Upper lobe of left lung (tissue), 6 donors: ENCODE data around the gene LPGAT1. TPM values are rescaled to one million over a fixed set of nuclear protein-coding genes. Genes with fewer than 3 reads are reported as not detected.

Source experiments
- ATAC-seq, 2 donors: fragments of 200-7000 bp; cut with Tn5 transposase; one replicate each; pipeline ENCODE4 v1.9.1; 2022; ENCODE audit warnings: mild to moderate bottlenecking in 2 of 2, moderate library complexity in 2 of 2; ENCODE audit not compliant: low FRiP score in 2 of 2
- DNase-seq, 2 donors: peaks; one replicate each; pipeline ENCODE4 v3.0.0-alpha.2; 2019 to 2020
- H3K27ac ChIP-seq, 4 donors: fragments of 200-600 bp; sonication (generic); one replicate each; pipeline ENCODE4 v1.5.1; 2016 to 2019
- H3K27me3 ChIP-seq, 4 donors: fragments of 200-600 bp; sonication (generic); one replicate each; pipeline ENCODE4 v1.5.1; 2017 to 2019
- H3K36me3 ChIP-seq, 4 donors: fragments of 200-600 bp; sonication (generic); one replicate each; pipeline ENCODE4 v1.5.1; 2016 to 2019
- H3K4me1 ChIP-seq, 4 donors: fragments of 200-600 bp; sonication (generic); one replicate each; pipeline ENCODE4 v1.5.1; 2018 to 2019
- H3K4me3 ChIP-seq, 4 donors: fragments of 200-600 bp; sonication (generic); one replicate each; pipeline ENCODE4 v1.5.1; 2017 to 2019; ENCODE audit warnings: mild to moderate bottlenecking in 2 of 4, moderate library complexity in 1 of 4
- H3K9me3 ChIP-seq, 4 donors: fragments of 200-600 bp; sonication (generic); one replicate each; pipeline ENCODE4 v1.5.1; 2018 to 2019
- EP300 ChIP-seq, 4 donors: sonication (generic); formaldehyde crosslinking; IDR thresholded peaks; one replicate each; pipeline ENCODE4 v1.5.1; 2017; ENCODE audit warnings: antibody characterized with exemption in 4 of 4, control low read depth in 2 of 4
- POLR2A ChIP-seq, 4 donors: fragments of 450-650 bp; IDR thresholded peaks; one replicate each; pipeline ENCODE4 v1.5.1; 2016 to 2017; ENCODE audit warnings: antibody characterized with exemption in 4 of 4, mild to moderate bottlenecking in 2 of 4
- POLR2AphosphoS5 ChIP-seq, 2 donors: sonication (generic); formaldehyde crosslinking; IDR thresholded peaks; one replicate each; pipeline ENCODE4 v1.5.1; 2017; ENCODE audit warnings: antibody characterized with exemption in 2 of 2
- WGBS, 2 donors: methylation state at CpG; one replicate each; pipeline ENCODE4 v1.1.5; 2017 to 2018; 5-methylcytosine and 5-hydroxymethylcytosine counted together
- total RNA-seq, 6 donors: library from RNA; depleted of rRNA in 4 of 6; stranded (reverse); fragments of >200 nt in 4 of 6; gene quantifications; one replicate each; pipeline versions ENCODE4 v1.1.0 to v1.2.1, GENCODE V29; 2016 to 2021
- TF ChIP-seq, protein P1 (sequence below), 6 experiments: fragments of 450-650 bp in 4 of 6; fragments of 200-600 bp in 2 of 6; sonication (generic) in 2 of 6; IDR thresholded peaks; one replicate each; pipeline ENCODE4 v1.5.1; 2016 to 2019; ENCODE audit warnings: antibody characterized with exemption in 6 of 6
- donor health status: DM: no; HTN: no; CAD: no; lungs with moderate emphysema.
- donor health status: DM: no; HTN: yes; CAD: no; lungs with severe emphysema.

The LPGAT1 gene
- total RNA-seq, 6 donors from 2014 or later = 21.0 to 47.8 (median 33.1) TPM

- Histone ChIP-seq H3K9me3 (no peaks in the 10 kb centered on the region), H3K27me3 (no peaks in the 10 kb centered on the region), H3K4me3 (peak overlapping the region in 3 of 4 donors; percentile 84 to 95 (median 92)), H3K36me3 (peaks cover 0 to 5% (median 0%) of the 10 kb centered on the region in 4 donors), H3K4me1 (peaks cover 8 to 30% (median 25%) of the 10 kb centered on the region in 4 donors), H3K27ac (peak overlapping the region in 2 of 4 donors; percentile 92 to 99)
- WGBS, 2 donors = 85 to 89% methylated on average over 9 of the region's 9 CpGs
- no peak for DNase-seq
- TF ChIP-seq, protein P1, sequence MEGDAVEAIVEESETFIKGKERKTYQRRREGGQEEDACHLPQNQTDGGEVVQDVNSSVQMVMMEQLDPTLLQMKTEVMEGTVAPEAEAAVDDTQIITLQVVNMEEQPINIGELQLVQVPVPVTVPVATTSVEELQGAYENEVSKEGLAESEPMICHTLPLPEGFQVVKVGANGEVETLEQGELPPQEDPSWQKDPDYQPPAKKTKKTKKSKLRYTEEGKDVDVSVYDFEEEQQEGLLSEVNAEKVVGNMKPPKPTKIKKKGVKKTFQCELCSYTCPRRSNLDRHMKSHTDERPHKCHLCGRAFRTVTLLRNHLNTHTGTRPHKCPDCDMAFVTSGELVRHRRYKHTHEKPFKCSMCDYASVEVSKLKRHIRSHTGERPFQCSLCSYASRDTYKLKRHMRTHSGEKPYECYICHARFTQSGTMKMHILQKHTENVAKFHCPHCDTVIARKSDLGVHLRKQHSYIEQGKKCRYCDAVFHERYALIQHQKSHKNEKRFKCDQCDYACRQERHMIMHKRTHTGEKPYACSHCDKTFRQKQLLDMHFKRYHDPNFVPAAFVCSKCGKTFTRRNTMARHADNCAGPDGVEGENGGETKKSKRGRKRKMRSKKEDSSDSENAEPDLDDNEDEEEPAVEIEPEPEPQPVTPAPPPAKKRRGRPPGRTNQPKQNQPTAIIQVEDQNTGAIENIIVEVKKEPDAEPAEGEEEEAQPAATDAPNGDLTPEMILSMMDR (IDR thresholded peaks at IDR 0.05) = no peak
- no peak for TF ChIP-seq POLR2AphosphoS5 (IDR thresholded peaks at IDR 0.05)
- TF ChIP-seq EP300 (IDR thresholded peaks at IDR 0.05) = no peak
- TF ChIP-seq POLR2A (IDR thresholded peaks at IDR 0.05) = no peak
- no peak for ATAC-seq
These were observed 1.8 kb downstream of the LPGAT1 start for GRCh38 chr1:211828584-211829342.

DNA sequence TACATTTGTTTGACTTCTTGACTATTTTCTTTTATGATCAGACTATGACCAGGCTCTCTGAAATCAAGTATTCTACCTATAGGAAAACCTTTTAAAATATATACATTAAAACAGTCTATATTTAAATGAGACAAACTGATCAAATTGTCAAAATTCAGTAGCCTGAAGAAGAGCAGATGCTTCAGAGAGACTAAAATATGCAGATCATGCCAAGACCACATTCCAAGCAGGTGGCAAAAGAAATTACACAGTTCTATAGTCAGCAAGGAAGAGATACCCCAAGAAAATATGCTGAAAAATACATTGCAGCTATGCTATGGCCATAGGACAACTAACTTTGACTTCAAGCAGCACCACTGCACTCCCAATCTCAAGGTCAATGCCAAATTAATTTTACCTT, 3.5 kb downstream of the LPGAT1 start:
- no peaks in the 10 kb centered on the region for H3K27me3 ChIP-seq
- H3K4me3 ChIP-seq = no peak overlapping the region
- H3K27ac ChIP-seq = no peak overlapping the region
- peaks cover 8 to 30% (median 25%) of the 10 kb centered on the region in 4 donors for H3K4me1 ChIP-seq
- H3K9me3 ChIP-seq = no peaks in the 10 kb centered on the region
- ATAC-seq (no peak), DNase-seq (no peak)
- H3K36me3 ChIP-seq = peaks cover 0 to 5% (median 0%) of the 10 kb centered on the region in 4 donors
- TF ChIP-seq POLR2A (IDR thresholded peaks at IDR 0.05) (no peak), EP300 (IDR thresholded peaks at IDR 0.05) (no peak), POLR2AphosphoS5 (IDR thresholded peaks at IDR 0.05) (no peak)
- TF ChIP-seq, protein P1 (IDR thresholded peaks at IDR 0.05) = no peak

- H3K27me3 ChIP-seq = no peaks in the 10 kb centered on the region
- H3K27ac ChIP-seq = no peak overlapping the region
- H3K9me3 ChIP-seq = no peaks in the 10 kb centered on the region
- no peak for TF ChIP-seq EP300 (IDR thresholded peaks at IDR 0.05)
- TF ChIP-seq, protein P1 (IDR thresholded peaks at IDR 0.05) = no peak
- TF ChIP-seq POLR2AphosphoS5 (IDR thresholded peaks at IDR 0.05) = no peak
- no peak for TF ChIP-seq POLR2A (IDR thresholded peaks at IDR 0.05)
- H3K4me1 ChIP-seq = peaks cover 4 to 27% (median 21%) of the 10 kb centered on the region in 4 donors
- DNase-seq (no peak), ATAC-seq (no peak)
- peaks cover 0 to 5% (median under 1%) of the 10 kb centered on the region in 4 donors for H3K36me3 ChIP-seq
- WGBS, 2 donors = 100% methylated on average over 1 of the region's 1 CpG
- no peak overlapping the region for H3K4me3 ChIP-seq
These were observed 4.6 kb downstream of the LPGAT1 start for GRCh38 chr1:211825980-211826379.

- ATAC-seq = no peak
- H3K9me3 ChIP-seq = no peaks in the 10 kb centered on the region
- peaks cover 0 to 21% (median 4%) of the 10 kb centered on the region in 4 donors for H3K36me3 ChIP-seq
- H3K4me3 ChIP-seq = no peak overlapping the region
- no peak for DNase-seq
- H3K27me3 ChIP-seq = no peaks in the 10 kb centered on the region
- TF ChIP-seq POLR2AphosphoS5 (IDR thresholded peaks at IDR 0.05) (no peak), EP300 (IDR thresholded peaks at IDR 0.05) (no peak), POLR2A (IDR thresholded peaks at IDR 0.05) (no peak)
- TF ChIP-seq, protein P1 (IDR thresholded peaks at IDR 0.05) = no peak
- 80 to 85% methylated on average over 5 of the region's 5 CpGs for WGBS, 2 donors
- peak overlapping the region in 1 of 4 donors; percentile 31 for H3K27ac ChIP-seq
- H3K4me1 ChIP-seq = peaks cover 0 to 8% (median 6%) of the 10 kb centered on the region in 4 donors
These were observed 7.7 kb downstream of the LPGAT1 start for GRCh38 chr1:211822677-211823407.
